MM.1S (cell line): ENCODE results near the gene CASKIN1.

Source experiments
- DNase-seq: peaks from one replicate; pipeline ENCODE4 v3.0.0-alpha.2; 2015
- H2AFZ ChIP-seq: fragments of 300-600 bp; sonication (generic); 2 replicates; pipeline ENCODE4 v1.6.0; 2016; ENCODE audit warnings: antibody characterized with exemption, low read length
- H3F3A ChIP-seq: fragments of 300-600 bp; sonication (generic); 2 replicates; pipeline ENCODE4 v1.6.1; 2016; ENCODE audit warnings: mild to moderate bottlenecking, antibody characterized with exemption, low read length, moderate library complexity, mixed read lengths; ENCODE audit not compliant: insufficient read depth
- H3K27ac ChIP-seq: fragments of 300-600 bp; sonication (generic); 2 replicates; pipeline ENCODE4 v1.5.1; 2016; ENCODE audit warnings: mild to moderate bottlenecking, low read length
- H3K27me3 ChIP-seq: fragments of 300-600 bp; sonication (generic); replicated peaks from 2 replicates; pipeline ENCODE4 v1.6.0; 2016; ENCODE audit warnings: low read length; ENCODE audit not compliant: insufficient read depth
- H3K36me3 ChIP-seq: fragments of 300-600 bp; sonication (generic); replicated peaks from 2 replicates; pipeline ENCODE4 v1.6.1; 2016; ENCODE audit warnings: mild to moderate bottlenecking, low read length, mixed read lengths; ENCODE audit not compliant: insufficient read depth
- H3K4me1 ChIP-seq: fragments of 300-600 bp; sonication (generic); 2 replicates; pipeline ENCODE4 v1.6.1; 2016; ENCODE audit warnings: low read length, mixed read lengths
- H3K4me2 ChIP-seq: fragments of 300-600 bp; sonication (generic); 2 replicates; pipeline ENCODE4 v1.6.0; 2016; ENCODE audit warnings: low read depth, low read length
- H3K4me3 ChIP-seq: fragments of 300-600 bp; sonication (generic); 2 replicates; pipeline ENCODE4 v1.5.1; 2016; ENCODE audit warnings: low read length, mixed read lengths
- H3K79me2 ChIP-seq: fragments of 300-600 bp; sonication (generic); 2 replicates; pipeline ENCODE4 v1.6.1; 2016; ENCODE audit warnings: mixed run types, low read length, mixed read lengths
- H3K9ac ChIP-seq: fragments of 300-600 bp; sonication (generic); 2 replicates; pipeline ENCODE4 v1.6.1; 2016; ENCODE audit warnings: low read length, mixed read lengths
- H3K9me2 ChIP-seq: fragments of 300-600 bp; sonication (generic); replicated peaks from 2 replicates; pipeline ENCODE4 v1.6.1; 2016; ENCODE audit warnings: mild to moderate bottlenecking, low read length, mixed read lengths; ENCODE audit not compliant: insufficient read depth
- H3K9me3 ChIP-seq: fragments of 300-600 bp; sonication (generic); replicated peaks from 2 replicates; pipeline ENCODE4 v1.6.1; 2016; ENCODE audit warnings: mild to moderate bottlenecking, low read length, mixed read lengths; ENCODE audit not compliant: insufficient read depth
- H4K20me1 ChIP-seq: fragments of 300-600 bp; sonication (generic); 2 replicates; pipeline ENCODE4 v1.6.1; 2016; ENCODE audit warnings: mild to moderate bottlenecking, low read length, moderate library complexity, mixed read lengths; ENCODE audit not compliant: insufficient read depth
- EZH2 ChIP-seq: fragments of 300-600 bp; sonication (generic); optimal IDR thresholded peaks from 2 replicates; pipeline ENCODE3; 2017; ENCODE audit warnings: low read depth, mild to moderate bottlenecking, antibody characterized with exemption, low read length, mixed read lengths
- EZH2phosphoT487 ChIP-seq: fragments of 300-600 bp; sonication (generic); IDR thresholded peaks from 2 replicates; pipeline ENCODE4 v1.6.1; 2018; ENCODE audit warnings: antibody characterized with exemption, low read length
- TF ChIP-seq, protein P1 (sequence below): fragments of 300-600 bp; sonication (generic); IDR thresholded peaks from 2 replicates; pipeline ENCODE4 v1.5.1; 2016; ENCODE audit warnings: antibody characterized with exemption, low read length, mixed read lengths

Gene CASKIN1

DNA sequence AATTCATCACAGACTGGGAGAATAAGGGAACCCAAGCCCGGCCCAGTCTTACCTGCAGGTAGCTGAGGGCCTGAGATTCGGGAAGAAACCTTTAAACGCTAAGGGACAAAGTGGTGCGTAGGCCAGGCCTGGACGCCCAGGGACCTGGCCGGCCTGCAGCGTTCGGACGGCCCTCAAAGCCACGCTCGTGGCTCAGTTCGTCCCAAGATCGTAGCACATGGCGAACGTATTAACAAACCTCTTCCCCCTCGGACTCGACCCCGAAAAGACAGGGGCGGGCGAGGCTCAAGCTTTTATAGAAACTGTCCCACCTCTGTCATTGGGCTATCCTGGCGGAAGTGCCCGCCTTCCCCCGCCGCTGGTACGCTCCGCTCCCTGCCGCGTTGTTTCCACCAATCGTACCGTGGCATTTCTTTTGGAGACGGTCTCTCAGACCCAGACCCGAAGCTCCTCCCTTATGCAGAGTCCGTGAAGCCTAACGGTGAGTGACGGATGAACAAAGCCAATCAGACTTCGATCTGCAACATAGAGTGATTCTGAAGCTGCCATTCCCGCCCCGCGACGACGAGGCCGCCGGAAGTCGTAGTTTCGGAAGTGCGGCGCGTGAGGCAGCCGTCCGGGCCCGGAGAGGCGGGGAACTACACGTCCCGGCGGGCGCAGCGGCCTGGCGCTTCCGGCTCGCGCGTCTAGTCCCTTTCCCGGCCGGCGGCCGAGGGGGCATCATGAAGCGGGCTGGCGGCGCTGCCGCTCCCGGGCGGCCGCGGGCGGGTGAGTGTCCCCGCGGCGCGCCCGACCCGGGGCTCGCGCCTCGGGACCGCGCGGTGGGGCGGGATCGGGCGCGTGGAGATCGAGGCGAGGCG is 41.1 kb downstream of the CASKIN1 start, which contains the start of gene TRAF7:
Gene TRAF7 (plus strand): TSS at position 692 of the 860 bp plus-strand sequence. CDS start 8,139 bp downstream, outside the sequence.
- Histone ChIP-seq H3F3A (peaks cover 48% of the 10 kb centered on the region), H3K27ac (peak within 1 kb of the TSS; percentile 62; the same call in 1 of the 2 replicates), H3K9me3 (no peaks in the 10 kb centered on the region), H3K4me3 (peak within 1 kb of the TSS; percentile 97), H3K27me3 (no peaks in the 10 kb centered on the region), H3K36me3 (peaks cover 4% of the 10 kb centered on the region; the same call in 1 of the 2 replicates), H3K4me1 (peaks cover 22% of the 10 kb centered on the region), H3K79me2 (peaks cover 70% of the 10 kb centered on the region), H2AFZ (no peak within 1 kb of the TSS), H4K20me1 (peaks cover 36% of the 10 kb centered on the region), H3K9me2 (no peaks in the 10 kb centered on the region), H3K9ac (peak within 1 kb of the TSS; percentile 97), H3K4me2 (peak within 1 kb of the TSS; percentile 100)
- DNase-seq, result peak; percentile 100
- TF ChIP-seq, protein P1, sequence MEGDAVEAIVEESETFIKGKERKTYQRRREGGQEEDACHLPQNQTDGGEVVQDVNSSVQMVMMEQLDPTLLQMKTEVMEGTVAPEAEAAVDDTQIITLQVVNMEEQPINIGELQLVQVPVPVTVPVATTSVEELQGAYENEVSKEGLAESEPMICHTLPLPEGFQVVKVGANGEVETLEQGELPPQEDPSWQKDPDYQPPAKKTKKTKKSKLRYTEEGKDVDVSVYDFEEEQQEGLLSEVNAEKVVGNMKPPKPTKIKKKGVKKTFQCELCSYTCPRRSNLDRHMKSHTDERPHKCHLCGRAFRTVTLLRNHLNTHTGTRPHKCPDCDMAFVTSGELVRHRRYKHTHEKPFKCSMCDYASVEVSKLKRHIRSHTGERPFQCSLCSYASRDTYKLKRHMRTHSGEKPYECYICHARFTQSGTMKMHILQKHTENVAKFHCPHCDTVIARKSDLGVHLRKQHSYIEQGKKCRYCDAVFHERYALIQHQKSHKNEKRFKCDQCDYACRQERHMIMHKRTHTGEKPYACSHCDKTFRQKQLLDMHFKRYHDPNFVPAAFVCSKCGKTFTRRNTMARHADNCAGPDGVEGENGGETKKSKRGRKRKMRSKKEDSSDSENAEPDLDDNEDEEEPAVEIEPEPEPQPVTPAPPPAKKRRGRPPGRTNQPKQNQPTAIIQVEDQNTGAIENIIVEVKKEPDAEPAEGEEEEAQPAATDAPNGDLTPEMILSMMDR, result no peak
- TF ChIP-seq EZH2, result no peak
- TF ChIP-seq EZH2phosphoT487, result no peak

DNA sequence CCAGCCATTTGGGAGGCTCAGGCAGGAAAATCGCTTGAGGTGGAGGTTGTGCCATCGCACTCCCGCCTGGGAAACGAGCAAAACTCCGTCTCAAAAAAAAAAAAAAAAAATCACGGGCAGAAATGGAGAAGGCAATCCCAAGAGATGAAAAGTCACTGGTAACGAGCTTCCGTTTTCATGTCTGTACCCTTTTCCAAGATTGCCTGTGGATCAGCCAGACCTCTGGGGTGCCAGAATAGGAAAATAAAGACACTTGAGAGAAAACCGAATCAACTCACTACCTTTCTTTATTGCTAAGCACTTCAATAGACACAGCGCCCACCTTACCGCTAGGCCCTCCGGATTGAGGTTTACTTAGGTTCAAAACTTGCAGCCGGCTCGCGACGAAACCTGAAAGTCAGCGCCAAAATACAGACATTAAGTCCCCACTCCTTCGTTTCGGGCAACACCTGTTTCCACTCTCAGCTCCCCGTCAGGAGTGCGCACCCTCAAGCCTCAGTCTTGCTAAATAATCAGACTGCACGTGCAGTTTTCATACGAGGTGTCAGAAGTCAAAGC is 41.8 kb downstream of the CASKIN1 start:
- Histone ChIP-seq H3K9me3 (no peaks in the 10 kb centered on the region), H3K9ac (peak overlapping the region; percentile 97), H3K4me1 (peaks cover 29% of the 10 kb centered on the region), H4K20me1 (peaks cover 37% of the 10 kb centered on the region), H3K9me2 (no peaks in the 10 kb centered on the region), H3K4me2 (peak overlapping the region; percentile 100), H3K27ac (peak overlapping the region; percentile 62; the same call in 1 of the 2 replicates), H3K4me3 (peak overlapping the region; percentile 97), H2AFZ (no peak overlapping the region), H3K27me3 (no peaks in the 10 kb centered on the region), H3K79me2 (peaks cover 64% of the 10 kb centered on the region), H3K36me3 (peaks cover 4% of the 10 kb centered on the region; the same call in 1 of the 2 replicates), H3F3A (peaks cover 53% of the 10 kb centered on the region)
- TF ChIP-seq EZH2 (no peak), EZH2phosphoT487 (no peak)
- TF ChIP-seq, protein P1, result no peak
- DNase-seq, result peak; percentile 48

DNA sequence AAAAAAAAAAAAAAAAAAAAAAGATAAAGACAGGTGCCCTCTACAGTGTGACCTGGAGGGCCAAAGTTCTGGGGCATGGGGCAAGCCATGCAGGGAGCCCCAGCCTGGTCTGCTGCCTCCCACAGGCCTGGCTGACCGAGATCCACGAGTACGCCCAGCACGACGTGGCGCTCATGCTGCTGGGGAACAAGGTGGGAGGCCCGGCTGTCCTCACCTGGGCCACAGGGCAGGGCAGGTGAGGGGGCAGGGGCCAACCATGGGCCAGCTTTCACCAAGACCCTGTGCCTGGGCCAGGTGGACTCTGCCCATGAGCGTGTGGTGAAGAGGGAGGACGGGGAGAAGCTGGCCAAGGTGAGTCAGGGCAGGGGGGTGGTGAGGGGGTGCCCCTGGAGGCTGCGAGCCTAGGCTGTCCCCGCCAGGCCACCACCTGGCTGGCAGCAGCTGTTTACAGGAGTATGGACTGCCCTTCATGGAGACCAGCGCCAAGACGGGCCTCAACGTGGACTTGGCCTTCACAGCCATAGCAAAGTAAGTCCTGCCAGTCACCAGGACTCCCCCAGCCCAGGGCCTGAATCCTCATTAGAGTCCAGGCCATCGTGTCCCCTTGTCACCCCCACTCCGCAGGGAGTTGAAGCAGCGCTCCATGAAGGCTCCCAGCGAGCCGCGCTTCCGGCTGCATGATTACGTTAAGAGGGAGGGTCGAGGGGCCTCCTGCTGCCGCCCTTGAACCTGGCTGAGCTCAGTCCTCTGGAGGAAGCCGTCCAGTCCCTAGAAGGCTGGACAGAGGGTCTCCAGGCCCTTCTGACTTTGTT is 43.5 kb downstream of the CASKIN1 start:
- H2AFZ ChIP-seq, result no peak overlapping the region
- TF ChIP-seq, protein P1, result no peak
- TF ChIP-seq EZH2 (no peak), EZH2phosphoT487 (no peak)
- H3K27ac ChIP-seq, result peak overlapping the region; percentile 62; the same call in 1 of the 2 replicates
- DNase-seq, result peak; percentile 19
- H3F3A ChIP-seq, result peaks cover 68% of the 10 kb centered on the region
- peaks cover 46% of the 10 kb centered on the region for H3K79me2 ChIP-seq
- H3K4me2 ChIP-seq, result peak overlapping the region; percentile 100
- H3K9me3 ChIP-seq, result no peaks in the 10 kb centered on the region
- peak overlapping the region; percentile 97 for H3K4me3 ChIP-seq
- H3K27me3 ChIP-seq, result no peaks in the 10 kb centered on the region
- H4K20me1 ChIP-seq, result peaks cover 37% of the 10 kb centered on the region
- H3K9me2 ChIP-seq, result no peaks in the 10 kb centered on the region
- H3K4me1 ChIP-seq, result peaks cover 35% of the 10 kb centered on the region
- peak overlapping the region; percentile 97; the same call in 1 of the 2 replicates for H3K9ac ChIP-seq
- peaks cover 4% of the 10 kb centered on the region; the same call in 1 of the 2 replicates for H3K36me3 ChIP-seq
